HPDE6-E6E7 (cell line): Measurements from ENCODE around the gene YPEL2.
"Not testable (repeated sequence)": the region's sequence is repeated elsewhere in the genome, so short reads cannot be mapped to it uniquely, and the experiment has no call there.

Source experiments
- DNase-seq: peaks from one replicate; pipeline ENCODE4 v3.0.0; 2011; ENCODE audit warnings: missing footprints; ENCODE audit errors: extremely low spot score

Gene YPEL2

GRCh38 chr17:59331129-59331928, at the start of gene YPEL2:
YPEL2 (plus strand) TSS chr17:59331655; CDS start chr17:59353410, 21,755 bp downstream.
- peak; percentile 98 for DNase-seq

GRCh38 chr17:59284317-59284716, 47.1 kb upstream of the YPEL2 start:
- no peak for DNase-seq

- no peak for DNase-seq
These were observed 44.0 kb upstream of the YPEL2 start for GRCh38 chr17:59287452-59287851.

GRCh38 chr17:59287891-59288290, 43.6 kb upstream of the YPEL2 start:
- DNase-seq, result no peak

- no peak for DNase-seq
These were observed 41.5 kb upstream of the YPEL2 start for GRCh38 chr17:59289981-59290301.

GRCh38 chr17:59290302-59290998, 41.0 kb upstream of the YPEL2 start:
- not testable (repeated sequence) for DNase-seq

GRCh38 chr17:59292174-59292523, 39.3 kb upstream of the YPEL2 start:
- DNase-seq, result no peak

- no peak for DNase-seq
These were observed 35.3 kb upstream of the YPEL2 start for GRCh38 chr17:59296190-59296589.

- no peak for DNase-seq
These were observed 32.9 kb upstream of the YPEL2 start for GRCh38 chr17:59298521-59298920.

GRCh38 chr17:59299400-59300092, 31.9 kb upstream of the YPEL2 start:
- DNase-seq, result no peak

- no peak for DNase-seq
These were observed 30.5 kb upstream of the YPEL2 start for GRCh38 chr17:59300941-59301340.

- DNase-seq, result no peak
These were observed 26.6 kb upstream of the YPEL2 start for GRCh38 chr17:59304811-59305210.

- DNase-seq, result no peak
These were observed 21.1 kb upstream of the YPEL2 start for GRCh38 chr17:59310263-59310920.

- no peak for DNase-seq
These were observed 20.4 kb upstream of the YPEL2 start for GRCh38 chr17:59311051-59311468.

GRCh38 chr17:59311521-59311920, 19.9 kb upstream of the YPEL2 start:
- DNase-seq, result not testable (repeated sequence)

GRCh38 chr17:59315866-59316265, 15.6 kb upstream of the YPEL2 start:
- no peak for DNase-seq

GRCh38 chr17:59327121-59327980, 4.1 kb upstream of the YPEL2 start:
- DNase-seq, result no peak

GRCh38 chr17:59327981-59328290, 3.5 kb upstream of the YPEL2 start:
- DNase-seq, result no peak

- no peak for DNase-seq
These were observed 2.9 kb upstream of the YPEL2 start for GRCh38 chr17:59328601-59329000.

- DNase-seq, result peak; percentile 64
These were observed 2.0 kb upstream of the YPEL2 start for GRCh38 chr17:59329176-59330052.
